Measurements from ENCODE around the gene PARD3B.

DNA sequence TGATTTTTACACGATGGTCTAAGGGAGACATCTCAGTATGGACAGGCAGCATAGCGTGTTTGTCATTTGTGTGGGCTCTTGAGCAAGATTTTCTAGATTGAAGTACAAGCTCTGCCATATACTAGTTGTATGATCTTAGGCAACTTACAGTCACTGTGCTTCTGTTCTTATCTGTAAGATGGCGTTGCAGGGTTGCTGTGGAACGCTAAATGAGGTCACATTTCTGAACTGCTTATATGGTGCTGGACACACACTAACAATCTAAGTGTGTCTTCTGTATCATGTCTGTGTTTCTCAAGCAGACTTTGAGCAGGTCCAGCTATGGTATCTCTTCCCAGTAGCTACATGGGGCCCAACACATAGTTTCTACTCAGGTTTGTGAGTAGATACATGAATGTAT, 29.2 kb downstream of the PARD3B start:
- TF ChIP-seq, protein P1, sequence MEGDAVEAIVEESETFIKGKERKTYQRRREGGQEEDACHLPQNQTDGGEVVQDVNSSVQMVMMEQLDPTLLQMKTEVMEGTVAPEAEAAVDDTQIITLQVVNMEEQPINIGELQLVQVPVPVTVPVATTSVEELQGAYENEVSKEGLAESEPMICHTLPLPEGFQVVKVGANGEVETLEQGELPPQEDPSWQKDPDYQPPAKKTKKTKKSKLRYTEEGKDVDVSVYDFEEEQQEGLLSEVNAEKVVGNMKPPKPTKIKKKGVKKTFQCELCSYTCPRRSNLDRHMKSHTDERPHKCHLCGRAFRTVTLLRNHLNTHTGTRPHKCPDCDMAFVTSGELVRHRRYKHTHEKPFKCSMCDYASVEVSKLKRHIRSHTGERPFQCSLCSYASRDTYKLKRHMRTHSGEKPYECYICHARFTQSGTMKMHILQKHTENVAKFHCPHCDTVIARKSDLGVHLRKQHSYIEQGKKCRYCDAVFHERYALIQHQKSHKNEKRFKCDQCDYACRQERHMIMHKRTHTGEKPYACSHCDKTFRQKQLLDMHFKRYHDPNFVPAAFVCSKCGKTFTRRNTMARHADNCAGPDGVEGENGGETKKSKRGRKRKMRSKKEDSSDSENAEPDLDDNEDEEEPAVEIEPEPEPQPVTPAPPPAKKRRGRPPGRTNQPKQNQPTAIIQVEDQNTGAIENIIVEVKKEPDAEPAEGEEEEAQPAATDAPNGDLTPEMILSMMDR (CRISPR knock-in tag; IDR thresholded peaks at IDR 0.05): no peak
- TF ChIP-seq, protein P2, sequence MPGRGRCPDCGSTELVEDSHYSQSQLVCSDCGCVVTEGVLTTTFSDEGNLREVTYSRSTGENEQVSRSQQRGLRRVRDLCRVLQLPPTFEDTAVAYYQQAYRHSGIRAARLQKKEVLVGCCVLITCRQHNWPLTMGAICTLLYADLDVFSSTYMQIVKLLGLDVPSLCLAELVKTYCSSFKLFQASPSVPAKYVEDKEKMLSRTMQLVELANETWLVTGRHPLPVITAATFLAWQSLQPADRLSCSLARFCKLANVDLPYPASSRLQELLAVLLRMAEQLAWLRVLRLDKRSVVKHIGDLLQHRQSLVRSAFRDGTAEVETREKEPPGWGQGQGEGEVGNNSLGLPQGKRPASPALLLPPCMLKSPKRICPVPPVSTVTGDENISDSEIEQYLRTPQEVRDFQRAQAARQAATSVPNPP (CRISPR knock-in tag; IDR thresholded peaks at IDR 0.05): no peak
- TF ChIP-seq TEAD2 (CRISPR knock-in tag; IDR thresholded peaks at IDR 0.05) (no peak), EP300 (IDR thresholded peaks at IDR 0.05; ENCODE audit: low read depth in 2 of 2, low read length in 2 of 2) (no peak), EP300 (CRISPR knock-in tag; IDR thresholded peaks at IDR 0.05; ENCODE audit: borderline replicate concordance) (no peak)

All from HepG2 (cell line).